Loucy (cell line): ENCODE measurements around the gene IQSEC1.

Experiments
- H2AFZ ChIP-seq: fragments of 200-600 bp; sonication (generic); 2 replicates; pipeline ENCODE4 v1.6.0; 2016; ENCODE audit warnings: antibody characterized with exemption, mild to moderate bottlenecking, low read length, moderate library complexity
- H3F3A ChIP-seq: fragments of 200-600 bp; 2 replicates; pipeline ENCODE4 v1.6.0; 2016; ENCODE audit warnings: antibody characterized with exemption, low read depth, mild to moderate bottlenecking
- H3K27me3 ChIP-seq: fragments of 200-600 bp; sonication (generic); 2 replicates; pipeline ENCODE4 v1.6.1; 2014; ENCODE audit warnings: low read length, mild to moderate bottlenecking; ENCODE audit not compliant: insufficient read depth, poor library complexity, severe bottlenecking
- H3K36me3 ChIP-seq: fragments of 200-600 bp; sonication (generic); 2 replicates; pipeline ENCODE4 v1.6.1; 2016; ENCODE audit warnings: low read length; ENCODE audit not compliant: insufficient read depth
- H3K4me1 ChIP-seq: fragments of 200-600 bp; sonication (generic); 2 replicates; pipeline ENCODE4 v1.5.1; 2014; ENCODE audit warnings: low read length, mild to moderate bottlenecking; ENCODE audit not compliant: insufficient read depth, poor library complexity, severe bottlenecking
- H3K4me2 ChIP-seq: fragments of 200-600 bp; sonication (generic); 2 replicates; pipeline ENCODE4 v1.6.0; 2014; ENCODE audit warnings: antibody characterized with exemption, low read length, low read depth, mild to moderate bottlenecking; ENCODE audit not compliant: poor library complexity, severe bottlenecking
- H3K4me3 ChIP-seq: fragments of 200-600 bp; sonication (generic); 2 replicates; pipeline ENCODE4 v1.5.1; 2014; ENCODE audit warnings: low read length, mild to moderate bottlenecking, mixed read lengths; ENCODE audit not compliant: poor library complexity, severe bottlenecking
- H3K79me2 ChIP-seq: fragments of 200-600 bp; sonication (generic); 2 replicates; pipeline ENCODE4 v1.6.1; 2014; ENCODE audit warnings: low read length; ENCODE audit not compliant: insufficient read depth
- H3K9ac ChIP-seq: fragments of 200-600 bp; sonication (generic); 2 replicates; pipeline ENCODE4 v1.6.0; 2014; ENCODE audit warnings: mild to moderate bottlenecking, low read depth, low read length, moderate library complexity; ENCODE audit not compliant: poor library complexity, severe bottlenecking
- H3K9me2 ChIP-seq: fragments of 200-600 bp; sonication (generic); replicated peaks from 2 replicates; pipeline ENCODE4 v1.6.1; 2016; ENCODE audit warnings: low read depth, low read length, mixed read lengths
- H3K9me3 ChIP-seq: fragments of 200-600 bp; sonication (generic); 2 replicates; pipeline ENCODE4 v1.6.1; 2014; ENCODE audit warnings: mild to moderate bottlenecking, antibody characterized with exemption, low read length, low read depth; ENCODE audit not compliant: insufficient read depth
- H4K20me1 ChIP-seq: fragments of 200-600 bp; sonication (generic); 2 replicates; pipeline ENCODE4 v1.6.0; 2014; ENCODE audit warnings: antibody characterized with exemption, low read length, mild to moderate bottlenecking; ENCODE audit not compliant: insufficient read depth, poor library complexity, severe bottlenecking
- EZH2phosphoT487 ChIP-seq: fragments of 200-600 bp; IDR thresholded peaks from 2 replicates; pipeline ENCODE4 v1.6.1; 2018; ENCODE audit warnings: antibody characterized with exemption, mild to moderate bottlenecking, moderate library complexity, borderline replicate concordance
- TF ChIP-seq, protein P1 (sequence below): fragments of 200-600 bp; sonication (generic); conservative IDR thresholded peaks from 2 replicates; pipeline ENCODE4 v1.5.1; 2014; ENCODE audit warnings: mild to moderate bottlenecking, antibody characterized with exemption, low read length

Gene IQSEC1

DNA sequence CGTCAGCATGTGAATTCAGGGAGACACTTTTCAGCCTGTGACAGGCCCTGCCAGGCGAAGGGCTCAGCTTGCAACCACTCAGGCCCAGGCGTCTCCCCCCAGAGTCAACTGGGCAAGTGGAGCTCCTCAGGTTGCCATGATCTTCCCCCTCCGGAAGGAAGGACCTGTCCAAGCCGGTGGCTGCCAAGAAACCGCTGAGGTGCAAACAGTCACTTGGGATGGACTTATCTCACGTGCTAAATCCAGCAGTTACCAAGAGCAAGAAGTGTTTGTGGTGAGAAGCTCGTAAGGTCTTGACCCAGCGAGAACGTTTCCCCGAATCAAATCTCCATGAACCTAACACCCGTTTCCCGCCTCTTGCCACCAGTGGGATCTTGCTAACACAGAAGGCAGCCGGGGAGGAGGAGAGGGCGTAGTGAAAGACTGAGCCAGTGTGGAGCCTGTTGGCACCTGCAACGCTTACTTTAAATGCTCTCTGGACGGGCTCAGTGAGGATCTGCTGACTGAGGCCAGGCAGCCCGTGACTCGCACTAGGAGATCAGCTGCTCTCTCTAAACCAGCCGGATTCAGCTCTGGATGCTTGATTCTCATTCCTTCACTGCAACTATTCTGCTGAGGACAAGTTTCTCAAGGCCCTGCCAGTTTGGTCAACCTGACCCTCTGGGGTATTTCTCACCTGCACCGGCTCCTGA, 39.0 kb downstream of the IQSEC1 start:
- Histone ChIP-seq H3K9me2 (no peaks in the 10 kb centered on the region), H3K4me3 (no peak overlapping the region), H3K9ac (no peak overlapping the region), H3F3A (no peaks in the 10 kb centered on the region), H3K4me1 (peaks cover 1% of the 10 kb centered on the region), H2AFZ (no peak overlapping the region), H3K9me3 (no peaks in the 10 kb centered on the region), H4K20me1 (no peaks in the 10 kb centered on the region), H3K36me3 (peaks cover 4% of the 10 kb centered on the region; the same call in 1 of the 2 replicates), H3K79me2 (peaks cover 8% of the 10 kb centered on the region; the same call in 1 of the 2 replicates), H3K27me3 (no peaks in the 10 kb centered on the region), H3K4me2 (no peak overlapping the region)
- TF ChIP-seq EZH2phosphoT487, result no peak
- TF ChIP-seq, protein P1, sequence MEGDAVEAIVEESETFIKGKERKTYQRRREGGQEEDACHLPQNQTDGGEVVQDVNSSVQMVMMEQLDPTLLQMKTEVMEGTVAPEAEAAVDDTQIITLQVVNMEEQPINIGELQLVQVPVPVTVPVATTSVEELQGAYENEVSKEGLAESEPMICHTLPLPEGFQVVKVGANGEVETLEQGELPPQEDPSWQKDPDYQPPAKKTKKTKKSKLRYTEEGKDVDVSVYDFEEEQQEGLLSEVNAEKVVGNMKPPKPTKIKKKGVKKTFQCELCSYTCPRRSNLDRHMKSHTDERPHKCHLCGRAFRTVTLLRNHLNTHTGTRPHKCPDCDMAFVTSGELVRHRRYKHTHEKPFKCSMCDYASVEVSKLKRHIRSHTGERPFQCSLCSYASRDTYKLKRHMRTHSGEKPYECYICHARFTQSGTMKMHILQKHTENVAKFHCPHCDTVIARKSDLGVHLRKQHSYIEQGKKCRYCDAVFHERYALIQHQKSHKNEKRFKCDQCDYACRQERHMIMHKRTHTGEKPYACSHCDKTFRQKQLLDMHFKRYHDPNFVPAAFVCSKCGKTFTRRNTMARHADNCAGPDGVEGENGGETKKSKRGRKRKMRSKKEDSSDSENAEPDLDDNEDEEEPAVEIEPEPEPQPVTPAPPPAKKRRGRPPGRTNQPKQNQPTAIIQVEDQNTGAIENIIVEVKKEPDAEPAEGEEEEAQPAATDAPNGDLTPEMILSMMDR, result no peak

DNA sequence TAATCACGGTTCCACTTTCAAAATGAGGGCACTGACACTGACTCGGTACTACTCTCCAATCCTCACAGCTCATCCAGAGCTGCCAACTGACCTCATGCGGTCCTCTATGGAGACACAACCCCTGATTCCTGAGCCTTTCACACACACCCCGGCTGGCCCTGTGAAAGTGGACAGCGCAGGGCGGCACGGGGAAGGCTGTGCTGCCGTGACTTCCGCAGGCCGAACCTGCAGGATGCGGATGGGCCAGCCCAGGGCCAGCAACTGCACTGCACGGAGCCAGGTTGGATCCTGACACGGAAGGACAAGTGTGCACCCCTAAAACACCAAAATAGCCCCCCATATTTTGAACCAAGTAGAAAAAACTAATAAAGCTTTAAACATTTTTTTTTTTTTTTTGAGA, 41.0 kb downstream of the IQSEC1 start:
- H3K4me1 ChIP-seq, result peaks cover 7% of the 10 kb centered on the region
- H3K9me3 ChIP-seq, result no peaks in the 10 kb centered on the region
- peaks cover 7% of the 10 kb centered on the region; the same call in 1 of the 2 replicates for H3K79me2 ChIP-seq
- H3K27me3 ChIP-seq, result no peaks in the 10 kb centered on the region
- H3K9ac ChIP-seq, result no peak overlapping the region
- H3K4me3 ChIP-seq, result no peak overlapping the region
- no peak overlapping the region for H2AFZ ChIP-seq
- H3K36me3 ChIP-seq, result peaks cover 4% of the 10 kb centered on the region; the same call in 1 of the 2 replicates
- no peak overlapping the region for H3K4me2 ChIP-seq
- H4K20me1 ChIP-seq, result no peaks in the 10 kb centered on the region
- TF ChIP-seq EZH2phosphoT487, result no peak
- TF ChIP-seq, protein P1, result no peak
- no peaks in the 10 kb centered on the region for H3K9me2 ChIP-seq
- H3F3A ChIP-seq, result no peaks in the 10 kb centered on the region

DNA sequence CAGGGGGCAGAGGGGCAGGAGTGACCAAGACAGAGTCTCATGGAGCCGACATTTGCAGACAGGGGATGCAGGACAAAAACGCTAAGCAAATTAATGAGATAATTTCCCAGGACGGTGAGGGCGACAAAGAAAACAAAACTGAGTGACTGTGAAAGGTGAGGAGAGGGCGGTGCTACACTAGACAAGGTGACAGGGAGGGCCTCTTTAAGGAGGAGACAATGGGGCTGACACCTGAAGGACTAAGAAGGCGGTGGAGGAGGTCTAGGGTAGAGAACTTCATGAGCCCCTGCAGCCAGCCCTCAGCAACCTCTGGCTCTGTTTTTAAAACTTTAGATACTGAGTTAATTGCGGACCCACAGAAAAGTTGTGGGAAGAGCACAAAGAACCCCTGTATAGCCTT, 41.6 kb downstream of the IQSEC1 start:
- Histone ChIP-seq H3K9me2 (no peaks in the 10 kb centered on the region), H4K20me1 (no peaks in the 10 kb centered on the region), H3K4me1 (peaks cover 7% of the 10 kb centered on the region), H2AFZ (no peak overlapping the region), H3F3A (no peaks in the 10 kb centered on the region), H3K36me3 (peaks cover 4% of the 10 kb centered on the region; the same call in 1 of the 2 replicates), H3K4me3 (no peak overlapping the region), H3K9me3 (no peaks in the 10 kb centered on the region), H3K9ac (no peak overlapping the region), H3K27me3 (no peaks in the 10 kb centered on the region), H3K79me2 (peaks cover 2% of the 10 kb centered on the region; the same call in 1 of the 2 replicates), H3K4me2 (no peak overlapping the region)
- no peak for TF ChIP-seq EZH2phosphoT487
- TF ChIP-seq, protein P1, result no peak
